GM19455 (cell line): ENCODE results near the gene CDH24.

Experiments used
- ATAC-seq: cut with Tn5 transposase; IDR thresholded peaks from one replicate; pipeline ENCODE4 v1.9.1; 2021; ENCODE audit not compliant: unreplicated experiment

The CDH24 gene

GRCh38 chr14:23066855-23067744 lies 9.8 kb upstream of the CDH24 start:
- no peak for ATAC-seq

DNA sequence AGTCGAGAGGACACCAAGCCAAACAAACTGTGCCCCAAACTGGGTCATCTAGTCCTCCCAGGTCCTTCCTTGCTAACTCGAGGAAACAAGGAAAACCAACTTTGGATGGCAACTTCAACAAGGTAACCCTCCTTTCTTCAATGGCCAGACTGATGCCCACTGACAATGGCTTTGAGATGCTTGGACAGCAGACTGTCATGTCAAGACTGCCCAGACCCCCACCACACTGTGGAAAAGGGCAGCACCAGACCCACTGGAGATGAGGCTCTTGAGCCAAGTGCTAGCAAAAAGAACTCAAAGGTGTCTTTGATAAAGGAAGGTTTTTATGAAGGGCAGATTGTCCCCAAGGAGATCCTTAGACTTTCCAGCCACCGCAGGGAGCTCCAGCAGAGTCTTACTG lies 9.0 kb upstream of the CDH24 start:
- no peak for ATAC-seq

DNA sequence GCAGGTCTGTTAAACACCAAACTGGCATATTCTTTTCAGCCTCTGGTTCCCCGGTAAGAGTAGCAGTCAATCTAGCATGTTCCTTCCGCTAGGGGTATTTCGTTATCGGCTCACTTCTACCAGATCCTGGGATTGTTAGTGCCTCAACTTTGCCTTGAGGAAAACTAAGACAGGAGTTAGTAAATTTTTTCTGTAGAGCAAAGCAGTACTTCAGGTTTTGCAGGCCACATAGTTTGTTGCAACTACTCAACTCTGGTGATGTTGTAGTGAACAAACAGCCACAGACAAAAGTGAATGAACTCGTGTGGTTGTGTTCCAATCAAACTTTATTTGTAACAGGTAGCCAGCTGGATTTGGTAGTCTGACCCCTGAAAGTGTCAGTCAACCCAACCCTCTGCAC lies 6.3 kb upstream of the CDH24 start:
- ATAC-seq, result no peak

GRCh38 chr14:23062002-23062401 lies 4.7 kb upstream of the CDH24 start:
- no peak for ATAC-seq

GRCh38 chr14:23060536-23061260 lies 3.4 kb upstream of the CDH24 start:
- ATAC-seq, result no peak

DNA sequence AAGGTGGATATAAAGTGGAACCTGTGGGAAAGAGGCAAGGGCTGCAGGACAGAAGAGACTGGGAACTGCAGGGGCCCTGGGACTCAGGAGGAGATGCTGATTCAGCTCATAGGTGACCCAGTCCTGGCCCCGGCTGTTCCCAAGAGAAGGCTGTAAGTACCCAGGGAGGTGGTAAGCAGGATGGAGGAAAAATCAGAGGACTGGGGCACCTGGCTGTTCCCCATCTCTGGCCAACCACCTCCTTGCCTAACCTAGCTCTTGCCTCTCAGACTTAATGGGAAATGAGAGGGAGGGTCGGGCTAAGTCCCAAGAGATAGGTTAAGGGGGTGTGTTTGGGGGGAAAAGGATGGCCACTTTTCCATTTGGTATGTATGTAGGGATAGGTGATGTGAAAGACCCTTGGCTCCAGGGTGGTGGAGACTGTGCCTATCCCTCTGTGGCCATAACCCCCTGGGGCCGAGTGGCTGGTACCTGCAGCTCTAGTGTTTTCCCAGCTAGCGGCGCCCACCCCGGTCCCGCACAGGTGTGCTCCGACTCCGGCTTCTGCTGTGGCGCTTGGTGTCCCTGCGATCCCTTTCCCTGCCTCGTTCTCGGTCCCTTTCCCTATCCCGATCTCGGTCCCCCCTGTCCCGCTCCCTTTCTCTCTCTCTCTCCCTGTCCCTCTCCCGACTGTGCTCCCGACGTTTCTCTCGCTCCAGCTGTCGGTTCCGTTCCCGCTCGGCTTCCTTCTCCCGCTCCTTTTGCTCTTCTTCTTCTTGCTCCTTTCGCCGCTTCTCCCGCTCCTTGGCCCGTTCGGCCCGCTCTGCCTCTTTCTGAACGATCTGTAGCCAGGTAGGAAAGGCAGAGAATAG lies 1.6 kb upstream of the CDH24 start:
- ATAC-seq, result no peak

- ATAC-seq, result peak; percentile 53
These were observed 685 bp upstream of the CDH24 start for GRCh38 chr14:23057757-23058653.

DNA sequence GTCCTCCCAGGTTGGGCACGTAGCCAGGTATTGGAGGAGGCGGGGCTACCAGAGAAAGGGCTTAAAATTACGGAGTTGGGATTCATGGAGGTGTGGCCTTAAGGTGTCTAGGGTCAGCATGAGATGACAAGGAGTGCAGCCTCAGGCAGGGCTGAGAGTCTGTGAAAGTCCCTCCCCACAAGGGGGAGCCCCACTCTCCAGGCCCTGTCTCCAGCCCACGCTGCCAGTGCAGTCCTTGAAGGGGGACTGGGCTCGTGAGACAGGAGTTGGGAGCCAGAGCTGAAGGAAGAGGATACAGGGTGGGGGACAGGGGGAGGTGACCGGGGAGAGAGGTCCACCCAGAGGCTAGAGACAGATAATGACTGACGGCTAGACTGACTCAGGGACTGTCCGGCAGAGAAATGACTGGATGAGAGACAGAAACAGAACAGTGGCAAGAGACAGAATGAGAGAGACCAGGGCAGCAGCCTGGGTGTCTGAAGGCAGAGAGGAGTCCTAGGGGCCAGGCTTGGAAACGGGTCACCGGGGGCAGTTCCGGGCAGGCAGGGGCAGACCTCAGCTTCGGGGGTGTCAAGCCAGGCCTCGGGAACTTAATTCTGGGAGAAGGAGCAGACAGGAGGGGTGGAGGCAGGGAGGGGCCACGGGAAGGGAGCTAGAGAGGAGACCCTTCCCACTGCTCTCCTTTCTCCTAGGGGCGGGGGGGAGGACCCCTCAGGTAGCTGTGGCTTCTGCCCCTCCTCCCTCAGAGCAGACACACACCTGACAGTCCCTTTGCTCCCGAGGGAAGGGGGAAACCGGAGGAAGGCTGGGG lies 970 bp downstream of the CDH24 start:
- peak; percentile 48 for ATAC-seq

DNA sequence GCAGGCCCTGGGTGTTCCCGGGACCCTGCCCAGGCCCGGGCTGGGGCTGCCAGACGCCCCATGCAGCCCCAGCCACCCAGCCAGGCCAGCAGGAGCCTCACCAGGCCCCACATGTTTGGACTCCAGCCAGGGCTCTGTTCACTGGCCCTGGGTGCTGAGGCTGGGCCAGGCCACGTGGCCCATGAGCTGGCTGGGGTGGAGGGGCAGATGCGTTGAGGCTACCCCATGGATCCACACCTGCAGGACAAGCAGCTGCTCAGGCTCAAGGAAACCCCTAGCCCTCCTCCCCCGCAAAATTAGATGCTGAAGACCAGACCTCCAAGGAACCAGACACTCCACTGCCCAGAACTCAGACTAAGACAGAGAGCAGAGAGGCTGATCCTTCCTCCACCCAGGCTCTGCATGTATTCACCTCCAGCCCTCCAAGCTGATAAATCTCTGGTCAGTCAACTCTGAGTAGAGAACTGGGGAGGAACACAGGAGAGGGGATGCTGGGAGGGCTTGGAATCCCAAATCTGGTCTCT lies 1.6 kb downstream of the CDH24 start:
- ATAC-seq, result no peak

- ATAC-seq, result no peak
These were observed 2.2 kb downstream of the CDH24 start for GRCh38 chr14:23055147-23055550.

DNA sequence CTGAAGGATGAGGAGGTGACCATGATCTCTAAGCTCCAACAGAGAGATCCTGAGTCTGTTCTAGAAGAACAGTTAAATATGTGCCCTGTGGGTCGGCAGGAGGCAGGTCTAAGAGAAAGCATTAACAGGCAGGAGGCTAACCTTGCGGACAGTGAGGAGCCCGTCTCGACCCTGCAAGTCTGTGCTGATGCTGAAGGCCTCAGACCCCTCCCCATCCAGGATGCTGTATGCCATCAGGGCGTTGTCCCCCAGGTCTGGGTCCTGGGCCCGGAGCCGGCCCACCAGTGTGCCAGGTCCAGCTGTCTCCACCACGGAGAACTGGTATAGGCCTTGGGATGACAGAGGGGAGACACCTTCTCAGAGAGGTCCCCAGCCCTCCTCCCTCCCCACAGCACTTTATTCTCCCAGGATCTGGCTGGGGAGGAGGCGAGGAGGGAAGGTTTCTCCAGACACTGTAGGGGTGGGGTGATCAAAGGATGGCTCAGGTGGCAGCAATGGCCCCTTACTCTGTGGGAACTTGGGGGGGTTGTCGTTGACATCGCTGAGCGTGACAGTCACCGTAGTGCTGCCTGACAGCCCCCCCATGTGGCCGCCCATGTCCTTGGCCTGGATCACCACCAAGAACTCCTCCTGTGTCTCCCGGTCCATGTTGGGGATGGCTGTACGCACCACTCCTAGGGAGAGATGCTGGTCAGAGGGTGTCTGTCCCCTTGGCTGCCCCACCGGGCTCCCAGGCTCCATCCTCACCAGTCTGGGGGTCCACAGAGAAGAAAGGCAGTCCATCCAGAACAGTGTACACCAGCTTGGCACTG lies 3.1 kb downstream of the CDH24 start:
- ATAC-seq, result no peak

- ATAC-seq, result no peak
These were observed 3.9 kb downstream of the CDH24 start for GRCh38 chr14:23053426-23053825.

DNA sequence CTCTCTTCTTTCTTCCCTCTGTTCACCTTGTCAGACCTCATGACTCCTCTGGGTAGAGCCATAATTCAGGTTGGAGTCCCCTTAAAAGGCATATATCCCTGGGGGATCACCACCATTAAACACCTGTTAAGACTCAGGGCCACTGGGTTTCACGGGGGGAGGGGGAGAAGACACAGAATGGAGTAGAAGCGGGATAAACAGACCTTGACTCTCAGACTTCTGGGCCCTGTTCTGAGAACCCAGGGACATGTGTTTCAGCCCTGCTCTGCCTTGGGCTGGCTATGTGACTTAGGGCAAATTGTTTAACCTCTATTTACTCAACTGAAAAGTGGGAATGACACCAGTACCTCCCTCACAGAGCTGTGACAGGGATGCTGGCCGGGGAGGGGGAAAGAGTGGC lies 4.6 kb downstream of the CDH24 start:
- ATAC-seq, result no peak

DNA sequence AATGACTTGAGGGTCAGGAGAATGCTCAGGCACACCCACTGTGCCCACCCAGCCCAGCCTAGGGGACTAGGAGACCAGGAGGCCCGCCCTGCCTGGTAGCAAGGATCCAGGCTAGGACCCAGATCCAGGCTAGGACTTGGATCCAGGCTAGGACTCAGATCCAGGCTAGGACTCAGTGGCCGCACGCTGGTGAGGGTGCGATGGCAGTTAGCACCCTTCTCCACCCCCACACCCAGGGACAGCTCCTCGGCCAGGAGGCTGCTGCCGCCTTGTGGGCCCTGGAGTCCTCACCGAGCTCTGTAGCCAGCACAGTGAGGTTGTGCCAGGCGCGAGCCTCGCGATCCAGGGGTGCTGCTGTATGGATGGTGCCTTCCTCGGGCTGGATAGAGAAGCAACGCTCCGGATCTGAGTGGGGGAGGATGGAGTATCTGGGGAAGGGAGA lies 5.1 kb downstream of the CDH24 start:
- ATAC-seq, result no peak

GRCh38 chr14:23051141-23052057 lies 5.9 kb downstream of the CDH24 start:
- no peak for ATAC-seq

DNA sequence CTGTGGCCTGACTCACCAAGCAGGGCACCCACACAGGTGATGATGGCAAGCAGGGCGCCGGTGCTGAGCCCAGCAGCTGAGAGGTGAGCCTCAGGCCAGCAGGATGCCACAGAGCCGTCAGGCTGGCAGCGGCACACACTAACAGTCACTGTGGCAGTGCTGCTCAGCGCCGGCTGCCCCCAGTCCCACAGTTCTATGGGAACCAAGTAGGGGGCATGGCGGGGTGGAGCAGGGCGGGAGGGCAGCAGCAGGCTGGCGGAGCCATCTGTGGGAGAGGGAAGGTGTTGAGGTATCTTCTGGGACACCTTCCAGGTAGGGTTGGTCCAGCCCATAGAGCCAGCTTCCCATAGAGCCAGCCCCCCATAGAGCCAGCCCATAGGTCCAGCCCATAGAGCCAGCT lies 8.3 kb downstream of the CDH24 start:
- ATAC-seq, result no peak
